Panc1 (cell line): ENCODE measurements around the gene VSIG2. TPM values are rescaled to one million over a fixed set of nuclear protein-coding genes. Genes with fewer than 3 reads are reported as not detected.

Experiments
- ATAC-seq: fragments of 200-7000 bp; cut with Tn5 transposase; 2 replicates; pipeline ENCODE4 v1.9.1; 2020; ENCODE audit warnings: mild to moderate bottlenecking, moderate library complexity
- Bru-seq: library from RNA; stranded (reverse); fragments of 400-500 nt; gene quantifications from one replicate; lab custom pipeline; 2021; lab: Mats Ljungman, UMichigan
- BruChase-seq, 2 experiments: library from RNA; stranded (reverse); fragments of 400-500 nt; gene quantifications; one replicate each; lab custom pipeline; 2021; lab: Mats Ljungman, UMichigan
- BruUV-seq: library from RNA; stranded (reverse); fragments of 400-500 nt; replicated peaks from 2 replicates; lab custom pipeline; 2021; lab: Mats Ljungman, UMichigan
- CTCF ChIA-PET: fragments of 300-600 bp; sonication (Branson Sonifier 250); formaldehyde crosslinking; loops from one replicate; lab custom pipeline; 2022; ENCODE audit warnings: antibody characterized with exemption; lab: Charles Lee
- POLR2A ChIA-PET: fragments of 300-600 bp; sonication (Branson Sonifier 250); formaldehyde crosslinking; loops from one replicate; lab custom pipeline; 2022; ENCODE audit warnings: antibody characterized with exemption; lab: Charles Lee
- DNase-seq: peaks from one replicate; pipeline ENCODE4 v3.0.0-alpha.2; 2010; ENCODE audit warnings: low read depth, low spot score
- H3K27ac ChIP-seq: 2 replicates; pipeline ENCODE4 v1.5.1; 2011; ENCODE audit warnings: mild to moderate bottlenecking, low read length, inconsistent platforms
- H3K27me3 ChIP-seq: fragments of 200-500 bp; sonication (Bioruptor generic); 2 replicates; pipeline ENCODE4 v1.6.0; 2014; ENCODE audit warnings: low read length, inconsistent platforms; ENCODE audit not compliant: control insufficient read depth, insufficient read depth
- H3K36me3 ChIP-seq: fragments of 200-500 bp; sonication (Bioruptor generic); 2 replicates; pipeline ENCODE4 v1.5.1; 2014; ENCODE audit warnings: inconsistent platforms, mild to moderate bottlenecking, low read length, moderate library complexity; ENCODE audit not compliant: control insufficient read depth, insufficient read depth
- H3K4me1 ChIP-seq: 2 replicates; pipeline ENCODE4 v1.5.1; 2011; ENCODE audit warnings: inconsistent platforms, mild to moderate bottlenecking, low read length, moderate library complexity; ENCODE audit not compliant: control insufficient read depth, insufficient read depth
- H3K4me3 ChIP-seq, 2 experiments: 2 replicates each; pipeline ENCODE4 v1.5.1; 2011 to 2012; ENCODE audit warnings: low read depth in 2 of 2, low read length in 2 of 2, mild to moderate bottlenecking in 2 of 2, inconsistent platforms in 1 of 2, moderate library complexity in 1 of 2
- H3K9me3 ChIP-seq: fragments of 200-500 bp; sonication (Bioruptor generic); 2 replicates; pipeline ENCODE4 v1.5.1; 2014; ENCODE audit warnings: low read depth, mild to moderate bottlenecking, inconsistent platforms, low read length, moderate library complexity; ENCODE audit not compliant: control insufficient read depth, insufficient read depth
- CTCF ChIP-seq: fragments of 450-650 bp; IDR thresholded peaks from 2 replicates; pipeline ENCODE4 v1.5.1; 2017; ENCODE audit warnings: mild to moderate bottlenecking
- POLR2AphosphoS5 ChIP-seq: IDR thresholded peaks from 2 replicates; pipeline ENCODE4 v1.6.1; 2012; ENCODE audit warnings: mild to moderate bottlenecking, low read depth, low read length, moderate library complexity
- REST ChIP-seq, 2 experiments: IDR thresholded peaks; 2 replicates each; pipeline ENCODE4 v1.6.1; 2011 to 2012; ENCODE audit warnings: low read depth in 2 of 2, control low read depth in 1 of 2, low read length in 1 of 2, mild to moderate bottlenecking in 1 of 2, moderate library complexity in 1 of 2; ENCODE audit not compliant: insufficient read depth in 1 of 2
- SIN3A ChIP-seq: IDR thresholded peaks from 2 replicates; pipeline ENCODE4 v1.6.1; 2012; ENCODE audit warnings: low read depth, mild to moderate bottlenecking, low read length, moderate library complexity, borderline replicate concordance; ENCODE audit not compliant: insufficient read depth
- TCF7L2 ChIP-seq: IDR thresholded peaks from 2 replicates; pipeline ENCODE4 v1.6.1; 2011; ENCODE audit warnings: mild to moderate bottlenecking, low read depth, low read length, inconsistent platforms
- in situ Hi-C: cut with HindIII; loops from 2 replicates; pipeline ENCODE4 v1.10.0; 2016; ENCODE audit warnings: low sequenced_read_pairs, low pct_unique_long_range_greater_than_20kb
- intact Hi-C: fragments of 100-400 bp; cut with micrococcal nuclease; formaldehyde crosslinking; loops from one replicate; pipeline ENCODE4 v1.10.0; 2022; ENCODE audit not compliant: unreplicated experiment
- long read RNA-seq: library from polyadenylated mRNA; unstranded; transcript quantifications from one replicate; pipeline ENCODE4 v2.0.0, GENCODE V29; 2021; ENCODE audit not compliant: unreplicated experiment
- polyA plus RNA-seq: library from polyadenylated mRNA; unstranded; fragments of >200 nt; gene quantifications from one replicate; pipeline ENCODE4 v1.2.1, GENCODE V29; 2012; ENCODE audit warnings: missing spikeins; ENCODE audit not compliant: insufficient read length
- total RNA-seq: library from RNA; stranded (reverse); gene quantifications from one replicate; pipeline ENCODE4 v1.2.1, GENCODE V29; 2021; ENCODE audit not compliant: unreplicated experiment

VSIG2 gene
- not detected for total RNA-seq
- polyA plus RNA-seq: not detected
- Bru-seq, nascent RNA: percentile 10 among the genes with signal in this experiment
- BruChase-seq, experiment 1, labeled RNA remaining after a 2-hour chase: percentile 12 among the genes with signal in this experiment
- BruChase-seq, experiment 2, labeled RNA remaining after a 6-hour chase: percentile 13 among the genes with signal in this experiment
- long read RNA-seq: 0 reads

GRCh38 chr11:124751741-124752470 is at the start of gene VSIG2:
VSIG2 (minus strand) TSS chr11:124752255; CDS start chr11:124752137, 118 bp downstream.
- intact Hi-C loops: no loop called here
- H3K27me3 ChIP-seq: no peaks in the 10 kb centered on the region; the same call in 1 of the 2 replicates
- no peak within 1 kb of the TSS for H3K27ac ChIP-seq
- DNase-seq (no peak), ATAC-seq (no peak)
- H3K36me3 ChIP-seq: no peaks in the 10 kb centered on the region
- H3K4me1 ChIP-seq: no peaks in the 10 kb centered on the region
- no peaks in the 10 kb centered on the region for H3K9me3 ChIP-seq
- BruUV-seq: no TSS peak
- CTCF ChIA-PET: no interaction called here
- no peak within 1 kb of the TSS for H3K4me3 ChIP-seq
- POLR2A ChIA-PET: interaction anchor here (0.6 kb wide), 1 partner anchor 27 kb away, joined by 3 read pairs; no protein-coding TSS in a partner anchor
- TF ChIP-seq SIN3A: no peak
- no peak for TF ChIP-seq CTCF
- TF ChIP-seq POLR2AphosphoS5: no peak
- TF ChIP-seq TCF7L2: no peak
- no peak for TF ChIP-seq REST (IDR thresholded peaks at IDR 0.05; ENCODE audit: insufficient read depth in 1 of 2, low read depth in 2 of 2, low read length in 1 of 2)
- in situ Hi-C loops: no loop called here

GRCh38 chr11:124801014-124801413 is 49.0 kb upstream of the VSIG2 start:
- in situ Hi-C loops (no loop called here), intact Hi-C loops (loop anchor here (5.0 kb wide), 1 partner anchor 36 kb away; no protein-coding TSS in a partner anchor)
- Histone ChIP-seq H3K36me3 (no peaks in the 10 kb centered on the region), H3K4me1 (peaks cover 23% of the 10 kb centered on the region), H3K4me3 (peak overlapping the region; percentile 75 to 84), H3K27ac (peak overlapping the region; percentile 96), H3K27me3 (no peaks in the 10 kb centered on the region), H3K9me3 (no peaks in the 10 kb centered on the region)
- no peak for TF ChIP-seq SIN3A
- no peak for TF ChIP-seq CTCF
- TF ChIP-seq TCF7L2: no peak
- no peak for TF ChIP-seq POLR2AphosphoS5
- no peak for TF ChIP-seq REST (IDR thresholded peaks at IDR 0.05; ENCODE audit: insufficient read depth in 1 of 2, low read depth in 2 of 2, low read length in 1 of 2)
- ATAC-seq: no peak
- DNase-seq: no peak
- ChIA-PET CTCF (interaction anchor here (1.2 kb wide), 1 partner anchor 37 kb away, joined by 3 read pairs; no protein-coding TSS in a partner anchor), POLR2A (interaction anchor here (0.6 kb wide), 2 partner anchors 30 to 35 kb away, joined by 3 to 4 read pairs; no protein-coding TSS in a partner anchor)
- TSS peak; percentile 88 for BruUV-seq
